Parathyroid adenoma (tissue), 2 donors: ENCODE data around the gene ZNF778.

Experiments
- H2AFZ ChIP-seq: fragments of 300-600 bp; sonication (generic); one replicate; pipeline ENCODE4 v1.7.0; 2017; ENCODE audit warnings: antibody characterized with exemption, mild to moderate bottlenecking
- H3K27ac ChIP-seq: fragments of 300-600 bp; sonication (generic); one replicate; pipeline ENCODE4 v1.7.0; 2017
- H3K27me3 ChIP-seq: fragments of 300-600 bp; sonication (generic); one replicate; pipeline ENCODE4 v1.7.0; 2017; ENCODE audit warnings: low read length; ENCODE audit not compliant: control insufficient read depth, insufficient read depth
- H3K36me3 ChIP-seq: fragments of 300-600 bp; sonication (generic); one replicate; pipeline ENCODE4 v1.7.0; 2017; ENCODE audit warnings: low read length; ENCODE audit not compliant: control insufficient read depth, insufficient read depth
- H3K4me1 ChIP-seq: fragments of 300-600 bp; sonication (generic); one replicate; pipeline ENCODE4 v1.7.0; 2017; ENCODE audit warnings: control low read depth
- H3K4me2 ChIP-seq: fragments of 300-600 bp; sonication (generic); one replicate; pipeline ENCODE4 v1.7.0; 2017; ENCODE audit warnings: low read length
- H3K4me3 ChIP-seq: fragments of 300-600 bp; sonication (generic); one replicate; pipeline ENCODE4 v1.7.0; 2017; ENCODE audit warnings: low read depth, low read length
- H3K79me2 ChIP-seq: fragments of 300-600 bp; sonication (generic); one replicate; pipeline ENCODE4 v1.7.0; 2017; ENCODE audit warnings: control low read depth
- H3K9ac ChIP-seq: fragments of 300-600 bp; sonication (generic); one replicate; pipeline ENCODE4 v1.7.0; 2017; ENCODE audit warnings: mild to moderate bottlenecking
- H3K9me3 ChIP-seq: fragments of 300-600 bp; sonication (generic); one replicate; pipeline ENCODE4 v1.7.0; 2017; ENCODE audit warnings: low read length; ENCODE audit not compliant: control insufficient read depth
- TF ChIP-seq, protein P1 (sequence below): fragments of 300-600 bp; sonication (generic); IDR thresholded peaks from one replicate; pipeline ENCODE4 v1.7.0; 2017; ENCODE audit warnings: antibody characterized with exemption, mild to moderate bottlenecking
- donor health status: primary hyperparathyroidism.

The ZNF778 gene

DNA sequence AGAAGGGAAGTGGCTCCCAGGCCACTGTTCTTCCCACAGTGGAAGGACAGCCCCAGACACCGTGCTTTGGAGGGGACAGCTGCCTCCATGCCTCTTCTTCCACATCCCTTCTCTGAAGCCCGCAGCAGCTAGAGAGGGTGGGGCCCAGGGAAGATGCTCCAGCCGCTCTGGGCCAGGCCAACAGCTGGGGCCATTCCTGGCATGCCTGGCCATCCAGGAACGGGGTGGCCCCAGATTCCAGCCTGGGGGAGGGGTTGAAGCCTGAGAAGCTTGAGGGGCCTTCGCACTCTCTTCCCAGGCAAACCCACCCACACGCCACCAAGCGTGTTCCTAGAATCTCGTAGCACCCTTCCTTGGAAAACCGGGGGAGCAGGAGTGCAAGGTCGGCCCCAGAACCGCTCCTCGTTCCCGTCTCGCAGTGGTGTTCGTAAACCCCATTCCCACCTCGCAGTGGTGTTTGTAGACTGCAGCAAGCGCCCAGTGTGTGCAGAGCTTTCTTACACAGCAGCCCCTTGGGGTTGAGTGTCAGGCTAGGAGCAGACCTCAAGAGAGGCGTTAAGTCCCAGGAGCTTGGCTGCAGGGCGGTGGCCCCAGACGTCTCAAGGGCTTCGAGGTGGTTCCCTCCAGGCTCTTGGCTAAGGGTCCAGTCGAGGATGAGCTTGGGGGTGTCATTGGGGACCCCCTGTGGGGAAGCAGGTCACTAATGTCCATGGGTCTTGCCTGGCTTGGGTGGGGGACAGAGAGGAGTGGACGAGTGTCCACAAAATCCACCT, 43.3 kb upstream of the ZNF778 start:
- H3K9ac ChIP-seq = no peak overlapping the region

DNA sequence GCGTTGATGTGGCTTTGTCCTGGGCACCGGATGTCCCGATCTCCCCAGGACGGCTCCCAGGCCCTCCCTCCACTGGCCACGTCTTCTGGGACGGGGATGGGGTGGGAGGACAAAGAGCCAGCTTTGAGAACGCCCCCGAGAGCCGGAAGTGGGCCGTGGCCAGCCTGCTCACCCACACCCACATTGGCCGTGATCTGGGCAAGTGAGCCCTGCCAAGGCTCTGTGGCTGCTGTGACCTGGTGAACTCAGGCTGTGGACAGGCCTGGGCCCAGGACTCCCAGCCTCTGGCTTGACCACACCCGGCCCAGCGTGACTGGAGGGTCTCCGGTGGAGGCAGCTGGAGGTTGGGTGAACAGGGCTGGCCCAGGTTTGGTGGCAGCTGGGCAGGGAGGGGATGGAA, 42.6 kb upstream of the ZNF778 start:
- Histone ChIP-seq H3K4me2 (no peak overlapping the region), H3K4me3 (no peak overlapping the region), H3K79me2 (no peaks in the 10 kb centered on the region), H3K36me3 (no peaks in the 10 kb centered on the region), H2AFZ (no peak overlapping the region), H3K9me3 (no peaks in the 10 kb centered on the region), H3K9ac (no peak overlapping the region), H3K4me1 (peaks cover 12% of the 10 kb centered on the region), H3K27me3 (no peaks in the 10 kb centered on the region), H3K27ac (no peak overlapping the region)
- TF ChIP-seq, protein P1, sequence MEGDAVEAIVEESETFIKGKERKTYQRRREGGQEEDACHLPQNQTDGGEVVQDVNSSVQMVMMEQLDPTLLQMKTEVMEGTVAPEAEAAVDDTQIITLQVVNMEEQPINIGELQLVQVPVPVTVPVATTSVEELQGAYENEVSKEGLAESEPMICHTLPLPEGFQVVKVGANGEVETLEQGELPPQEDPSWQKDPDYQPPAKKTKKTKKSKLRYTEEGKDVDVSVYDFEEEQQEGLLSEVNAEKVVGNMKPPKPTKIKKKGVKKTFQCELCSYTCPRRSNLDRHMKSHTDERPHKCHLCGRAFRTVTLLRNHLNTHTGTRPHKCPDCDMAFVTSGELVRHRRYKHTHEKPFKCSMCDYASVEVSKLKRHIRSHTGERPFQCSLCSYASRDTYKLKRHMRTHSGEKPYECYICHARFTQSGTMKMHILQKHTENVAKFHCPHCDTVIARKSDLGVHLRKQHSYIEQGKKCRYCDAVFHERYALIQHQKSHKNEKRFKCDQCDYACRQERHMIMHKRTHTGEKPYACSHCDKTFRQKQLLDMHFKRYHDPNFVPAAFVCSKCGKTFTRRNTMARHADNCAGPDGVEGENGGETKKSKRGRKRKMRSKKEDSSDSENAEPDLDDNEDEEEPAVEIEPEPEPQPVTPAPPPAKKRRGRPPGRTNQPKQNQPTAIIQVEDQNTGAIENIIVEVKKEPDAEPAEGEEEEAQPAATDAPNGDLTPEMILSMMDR = no peak

More for the DNA sequence above, 43.3 kb upstream of the ZNF778 start:
- Histone ChIP-seq H3K4me1 (peaks cover 12% of the 10 kb centered on the region), H3K27me3 (no peaks in the 10 kb centered on the region), H3K36me3 (no peaks in the 10 kb centered on the region), H3K4me2 (no peak overlapping the region), H3K4me3 (no peak overlapping the region), H3K79me2 (no peaks in the 10 kb centered on the region), H3K27ac (no peak overlapping the region), H2AFZ (no peak overlapping the region), H3K9me3 (no peaks in the 10 kb centered on the region)
- TF ChIP-seq, protein P1 = no peak

DNA sequence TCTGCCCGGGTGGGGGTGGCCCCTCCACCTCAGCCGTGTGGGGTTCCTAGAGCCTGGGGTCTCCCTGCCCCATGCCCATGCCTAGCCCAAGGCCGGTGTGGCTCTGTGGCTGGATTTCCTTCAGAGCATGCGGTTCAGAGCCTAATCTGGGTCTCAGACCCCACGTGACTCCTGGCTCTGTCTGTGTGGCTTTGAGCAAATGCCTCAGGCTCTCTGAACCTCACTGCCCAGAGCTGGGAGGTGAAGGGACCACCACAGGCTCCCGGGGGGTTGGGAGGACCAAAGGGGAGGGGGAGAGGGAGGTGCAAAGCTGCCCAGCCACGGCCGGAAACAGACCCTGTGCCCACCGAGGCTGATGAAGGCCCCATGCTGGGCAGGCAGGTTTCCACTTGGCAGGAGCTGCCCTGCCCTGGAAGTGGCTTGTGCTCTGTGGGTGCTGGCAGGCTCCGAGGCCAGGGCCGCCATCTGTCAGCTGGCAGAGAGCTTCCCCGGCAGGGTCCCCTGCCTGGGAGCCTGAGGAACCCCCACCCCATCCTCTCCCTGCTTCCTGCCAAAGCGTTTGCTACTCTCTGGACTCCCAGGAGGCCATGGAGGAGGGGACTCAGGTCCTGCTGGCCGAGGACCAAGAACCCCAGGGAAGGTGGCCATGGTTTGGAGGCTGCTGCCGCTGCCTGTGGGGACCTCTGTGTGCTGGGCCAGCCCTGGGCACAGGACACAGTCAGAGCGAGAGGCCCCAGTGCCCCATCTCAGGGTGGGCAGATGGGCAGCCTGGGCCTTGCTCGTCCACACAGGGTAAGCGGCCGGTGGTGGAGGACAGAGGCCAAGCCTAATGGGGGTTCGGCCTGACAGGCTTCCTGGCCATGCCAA, 42.0 kb upstream of the ZNF778 start:
- H3K27ac ChIP-seq = no peak overlapping the region
- H3K27me3 ChIP-seq = no peaks in the 10 kb centered on the region
- H3K4me3 ChIP-seq = no peak overlapping the region
- no peak overlapping the region for H3K9ac ChIP-seq
- H3K9me3 ChIP-seq = no peaks in the 10 kb centered on the region
- H3K4me2 ChIP-seq = no peak overlapping the region
- no peaks in the 10 kb centered on the region for H3K79me2 ChIP-seq
- H3K4me1 ChIP-seq = peaks cover 8% of the 10 kb centered on the region
- H2AFZ ChIP-seq = no peak overlapping the region
- TF ChIP-seq, protein P1 = no peak
- H3K36me3 ChIP-seq = no peaks in the 10 kb centered on the region

DNA sequence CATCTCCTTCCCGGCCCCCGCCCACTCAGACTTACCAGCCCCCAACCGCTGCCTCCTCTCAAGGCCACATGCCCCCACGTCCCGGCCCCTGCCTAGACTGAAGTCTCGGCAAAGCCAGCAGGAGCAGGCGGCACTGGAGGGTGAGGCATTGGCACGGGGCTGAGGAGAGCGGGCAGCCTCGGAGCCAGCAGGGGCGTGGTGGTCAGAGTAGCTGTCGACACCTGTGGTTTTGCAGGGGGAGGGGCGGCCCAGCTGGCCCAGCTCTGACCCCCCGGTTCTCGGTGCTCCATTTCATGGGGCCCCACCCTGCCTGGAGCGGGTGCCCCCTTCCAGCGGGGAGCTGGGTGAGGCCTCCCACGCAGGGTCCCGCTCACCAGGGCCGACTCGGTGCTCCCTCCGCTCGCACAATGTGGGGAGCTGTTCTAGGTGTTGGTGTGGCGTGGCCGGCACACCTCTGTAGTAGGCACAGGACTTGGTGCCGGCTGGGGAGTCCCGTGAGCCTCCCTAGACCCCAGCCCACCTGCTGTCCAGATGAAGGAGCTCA, 41.3 kb upstream of the ZNF778 start:
- TF ChIP-seq, protein P1 = no peak
- no peak overlapping the region for H2AFZ ChIP-seq
- no peaks in the 10 kb centered on the region for H3K9me3 ChIP-seq
- H3K4me2 ChIP-seq = no peak overlapping the region
- no peak overlapping the region for H3K4me3 ChIP-seq
- H3K36me3 ChIP-seq = no peaks in the 10 kb centered on the region
- H3K9ac ChIP-seq = no peak overlapping the region
- H3K27ac ChIP-seq = no peak overlapping the region
- H3K79me2 ChIP-seq = no peaks in the 10 kb centered on the region
- peaks cover 3% of the 10 kb centered on the region for H3K4me1 ChIP-seq
- H3K27me3 ChIP-seq = no peaks in the 10 kb centered on the region
